Measurements from ENCODE around the gene OR10W1.

OR10W1 gene

DNA sequence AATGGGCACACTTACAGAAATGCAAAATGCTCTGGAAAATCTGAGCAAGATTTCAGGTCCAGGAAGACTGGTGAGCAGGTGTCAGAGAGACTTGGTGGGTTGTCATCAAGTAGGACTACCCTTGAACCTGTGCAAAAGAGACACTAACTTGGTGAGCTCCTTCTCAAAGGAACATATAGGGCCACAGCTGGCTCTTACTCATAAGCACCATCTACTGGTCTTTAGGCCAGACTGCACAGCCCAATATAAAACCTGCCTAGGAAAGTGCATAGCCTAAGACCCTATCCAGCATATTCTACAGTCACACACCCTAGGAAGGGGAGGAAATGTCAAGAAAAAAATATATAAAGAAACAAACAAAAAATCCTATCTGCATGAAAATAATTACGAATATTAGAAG is 18.2 kb upstream of the OR10W1 start:
- no peaks in the 10 kb centered on the region for H3K4me1 ChIP-seq
- no peaks in the 10 kb centered on the region for H3K36me3 ChIP-seq (ENCODE audit: control insufficient read depth, insufficient read depth, low read length)
- no peaks in the 10 kb centered on the region for H3K79me2 ChIP-seq
- H3K27me3 ChIP-seq (ENCODE audit: control insufficient read depth, insufficient read depth, low read length) = no peaks in the 10 kb centered on the region
- no peak overlapping the region for H3K9ac ChIP-seq
- H3K27ac ChIP-seq = no peak overlapping the region
- no peak overlapping the region for H3K4me2 ChIP-seq (ENCODE audit: low read length)
- H2AFZ ChIP-seq = no peak overlapping the region
- TF ChIP-seq CTCF (IDR thresholded peaks at IDR 0.05) = no peak
- no peaks in the 10 kb centered on the region for H3K9me3 ChIP-seq (ENCODE audit: control insufficient read depth, low read length)
- H3K4me3 ChIP-seq (ENCODE audit: low read depth, low read length) = no peak overlapping the region

DNA sequence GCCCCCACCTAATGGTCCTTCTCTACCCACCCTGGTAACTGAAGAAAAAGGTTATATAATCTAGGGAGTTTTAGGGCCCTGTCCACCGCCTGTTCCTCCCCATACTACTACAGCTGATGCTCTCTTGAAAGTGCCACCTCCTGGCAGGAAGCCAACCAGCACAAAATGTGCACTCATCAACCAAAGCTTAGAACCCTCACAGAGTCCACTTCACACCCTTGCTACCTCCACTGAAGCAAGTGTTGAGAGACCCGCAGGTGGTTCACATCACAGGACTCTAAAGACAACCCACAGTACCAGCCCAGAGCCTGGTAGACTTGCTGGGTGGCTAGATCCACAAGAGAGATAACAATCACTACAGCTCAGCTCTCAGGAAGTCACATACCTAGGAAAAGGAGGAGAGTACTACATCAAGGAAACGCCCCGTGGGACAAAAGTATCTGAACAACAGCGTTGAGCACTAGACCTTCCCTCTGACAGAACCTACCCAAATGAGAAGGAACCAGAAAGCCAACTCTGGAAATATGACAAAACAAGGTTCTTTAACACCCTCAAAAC is 17.5 kb upstream of the OR10W1 start:
- Histone ChIP-seq H3K4me2 (ENCODE audit: low read length) (no peak overlapping the region), H3K9ac (no peak overlapping the region), H2AFZ (no peak overlapping the region), H3K4me1 (no peaks in the 10 kb centered on the region), H3K4me3 (ENCODE audit: low read depth, low read length) (no peak overlapping the region), H3K27ac (no peak overlapping the region), H3K36me3 (ENCODE audit: control insufficient read depth, insufficient read depth, low read length) (no peaks in the 10 kb centered on the region), H3K79me2 (no peaks in the 10 kb centered on the region), H3K27me3 (ENCODE audit: control insufficient read depth, insufficient read depth, low read length) (no peaks in the 10 kb centered on the region), H3K9me3 (ENCODE audit: control insufficient read depth, low read length) (no peaks in the 10 kb centered on the region)
- no peak for TF ChIP-seq CTCF (IDR thresholded peaks at IDR 0.05)

DNA sequence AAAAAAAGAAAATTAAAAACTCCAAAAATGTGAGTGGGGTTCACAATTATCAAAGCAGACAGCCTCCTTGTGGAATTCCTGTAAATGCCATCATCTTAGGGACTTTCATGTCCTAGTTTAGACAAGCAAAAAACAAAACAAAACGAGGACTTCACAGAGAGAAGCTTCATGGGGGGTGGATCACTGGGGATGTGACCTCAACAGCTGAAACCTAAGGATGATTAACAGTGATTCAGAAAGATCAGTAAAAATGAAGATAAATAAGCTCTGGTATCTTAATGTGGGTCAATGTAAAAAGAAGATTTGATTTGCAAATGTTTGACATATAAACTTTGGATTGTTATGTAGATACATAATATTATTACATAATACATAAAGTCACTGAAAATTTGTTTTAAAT is 8.1 kb upstream of the OR10W1 start:
- Histone ChIP-seq H3K36me3 (ENCODE audit: control insufficient read depth, insufficient read depth, low read length) (no peaks in the 10 kb centered on the region), H3K4me1 (no peaks in the 10 kb centered on the region), H3K9ac (no peak overlapping the region), H3K27me3 (ENCODE audit: control insufficient read depth, insufficient read depth, low read length) (no peaks in the 10 kb centered on the region), H3K4me2 (ENCODE audit: low read length) (no peak overlapping the region), H3K79me2 (no peaks in the 10 kb centered on the region), H2AFZ (no peak overlapping the region), H3K27ac (no peak overlapping the region), H3K4me3 (ENCODE audit: low read depth, low read length) (no peak overlapping the region), H3K9me3 (ENCODE audit: control insufficient read depth, low read length) (no peaks in the 10 kb centered on the region)
- TF ChIP-seq CTCF (IDR thresholded peaks at IDR 0.05) = no peak

GRCh38 chr11:58275002-58275401 is 6.9 kb upstream of the OR10W1 start:
- H3K4me3 ChIP-seq (ENCODE audit: low read depth, low read length) = no peak overlapping the region
- H3K9me3 ChIP-seq (ENCODE audit: control insufficient read depth, low read length) = no peaks in the 10 kb centered on the region
- H3K36me3 ChIP-seq (ENCODE audit: control insufficient read depth, insufficient read depth, low read length) = no peaks in the 10 kb centered on the region
- no peaks in the 10 kb centered on the region for H3K79me2 ChIP-seq
- no peak overlapping the region for H3K27ac ChIP-seq
- H3K9ac ChIP-seq = no peak overlapping the region
- H2AFZ ChIP-seq = no peak overlapping the region
- no peaks in the 10 kb centered on the region for H3K27me3 ChIP-seq (ENCODE audit: control insufficient read depth, insufficient read depth, low read length)
- H3K4me1 ChIP-seq = no peaks in the 10 kb centered on the region
- no peak for TF ChIP-seq CTCF (IDR thresholded peaks at IDR 0.05)
- H3K4me2 ChIP-seq (ENCODE audit: low read length) = no peak overlapping the region

DNA sequence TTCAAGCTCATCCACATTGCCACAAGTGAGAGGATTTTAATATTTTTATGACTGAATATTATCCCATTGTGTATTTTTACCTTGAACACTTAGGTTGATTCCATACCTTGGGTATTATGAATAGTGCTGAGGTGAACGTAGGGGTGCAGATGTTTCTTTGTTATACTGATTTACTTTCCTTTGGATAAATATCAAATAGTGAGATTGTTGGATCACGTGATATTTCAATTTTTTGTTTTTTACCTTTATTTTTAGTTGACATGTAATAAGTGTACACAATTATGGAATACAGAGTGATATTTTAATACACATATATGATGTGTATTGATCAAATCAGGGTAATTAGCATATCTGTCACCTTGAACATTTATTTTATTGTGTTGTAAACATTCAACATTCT is 8.1 kb downstream of the OR10W1 start:
- H3K79me2 ChIP-seq = no peaks in the 10 kb centered on the region
- H3K4me2 ChIP-seq (ENCODE audit: low read length) = no peak overlapping the region
- no peak for TF ChIP-seq CTCF (IDR thresholded peaks at IDR 0.05)
- no peak overlapping the region for H3K4me3 ChIP-seq (ENCODE audit: low read depth, low read length)
- H3K9ac ChIP-seq = no peak overlapping the region
- H3K36me3 ChIP-seq (ENCODE audit: control insufficient read depth, insufficient read depth, low read length) = no peaks in the 10 kb centered on the region
- no peak overlapping the region for H2AFZ ChIP-seq
- H3K27ac ChIP-seq = no peak overlapping the region
- H3K4me1 ChIP-seq = no peaks in the 10 kb centered on the region
- H3K9me3 ChIP-seq (ENCODE audit: control insufficient read depth, low read length) = no peaks in the 10 kb centered on the region
- H3K27me3 ChIP-seq (ENCODE audit: control insufficient read depth, insufficient read depth, low read length) = no peaks in the 10 kb centered on the region
